Spinal cord (tissue), 10 donors: ENCODE results near the gene PITHD1. TPM values are rescaled to one million over a fixed set of nuclear protein-coding genes. Genes with fewer than 3 reads are reported as not detected.
"Not testable (repeated sequence)": the region's sequence is repeated elsewhere in the genome, so short reads cannot be mapped to it uniquely, and the experiment has no call there.

Experiments
- DNase-seq, 6 donors: peaks; one replicate each; pipeline versions ENCODE4 v3.0.0 to v3.0.0-alpha.2; 2013 to 2015; ENCODE audit warnings: low spot score in 6 of 6, low read depth in 4 of 6
- H3K27ac ChIP-seq: one replicate; pipeline ENCODE4 v1.5.1; 2013; ENCODE audit warnings: low read depth, low read length, control low read depth
- H3K27me3 ChIP-seq: one replicate; pipeline ENCODE4 v1.6.1; 2013; ENCODE audit warnings: low read length; ENCODE audit not compliant: control insufficient read depth, insufficient read depth
- H3K36me3 ChIP-seq: one replicate; pipeline ENCODE4 v1.6.1; 2013; ENCODE audit warnings: low read length; ENCODE audit not compliant: control insufficient read depth, insufficient read depth
- H3K4me1 ChIP-seq: one replicate; pipeline ENCODE4 v1.6.1; 2013; ENCODE audit warnings: low read length; ENCODE audit not compliant: control insufficient read depth, insufficient read depth
- H3K4me3 ChIP-seq: one replicate; pipeline ENCODE4 v1.5.1; 2013; ENCODE audit warnings: low read depth, low read length, control low read depth
- H3K9me3 ChIP-seq: one replicate; pipeline ENCODE4 v1.6.1; 2013; ENCODE audit warnings: low read length; ENCODE audit not compliant: control insufficient read depth, insufficient read depth
- WGBS: methylation state at CpG from one replicate; pipeline ENCODE4 v1.1.5; 2013; ENCODE audit warnings: missing lambda C conversion rate; ENCODE audit not compliant: insufficient coverage; 5-methylcytosine and 5-hydroxymethylcytosine counted together
- polyA plus RNA-seq, 2 donors: library from polyadenylated mRNA; unstranded; fragments of 120-200 nt; gene quantifications; one replicate each; pipeline ENCODE4 v1.2.1, GENCODE V29; 2013; ENCODE audit not compliant: insufficient read length in 2 of 2
- total RNA-seq, 2 donors: library from RNA; depleted of rRNA in 1 of 2; stranded (reverse); fragments of 120-200 nt in 1 of 2; fragments of >200 nt in 1 of 2; gene quantifications; one replicate each; pipeline versions ENCODE4 v1.2.3 to v1.2.4, GENCODE V29; 2013 to 2014
- donor health status: healthy.

The PITHD1 gene
- total and polyA plus RNA-seq, 4 donors, result 86.3 to 137 (median 117) TPM

- not testable (repeated sequence) for DNase-seq, H3K4me3 ChIP-seq, H3K27ac ChIP-seq, H3K9me3 ChIP-seq, H3K27me3 ChIP-seq
- 97% methylated on average over 4 of the region's 7 CpGs for WGBS
- Histone ChIP-seq H3K36me3 (peaks cover 39% of the 10 kb centered on the region), H3K4me1 (peaks cover 30% of the 10 kb centered on the region)
Observed at GRCh38 chr1:23802809-23803342, 24.7 kb downstream of the PITHD1 start.

GRCh38 chr1:23803674-23804073 lies 25.5 kb downstream of the PITHD1 start:
- H3K27me3 ChIP-seq, result no peaks in the 10 kb centered on the region
- H3K36me3 ChIP-seq, result peaks cover 37% of the 10 kb centered on the region
- H3K27ac ChIP-seq, result no peak overlapping the region
- no peaks in the 10 kb centered on the region for H3K9me3 ChIP-seq
- WGBS, result 88% methylated on average over 4 of the region's 5 CpGs
- no peak overlapping the region for H3K4me3 ChIP-seq
- H3K4me1 ChIP-seq, result peaks cover 26% of the 10 kb centered on the region
- no peak for DNase-seq

- H3K27me3 ChIP-seq, result no peaks in the 10 kb centered on the region
- WGBS, result 76% methylated on average over 5 of the region's 7 CpGs
- H3K4me3 ChIP-seq, result no peak overlapping the region
- H3K27ac ChIP-seq, result no peak overlapping the region
- no peak for DNase-seq
- peaks cover 34% of the 10 kb centered on the region for H3K36me3 ChIP-seq
- no peaks in the 10 kb centered on the region for H3K9me3 ChIP-seq
- H3K4me1 ChIP-seq, result peaks cover 20% of the 10 kb centered on the region
Observed at GRCh38 chr1:23804183-23804835, 26.1 kb downstream of the PITHD1 start.

- Histone ChIP-seq H3K4me1 (peaks cover 13% of the 10 kb centered on the region), H3K36me3 (peaks cover 38% of the 10 kb centered on the region), H3K27ac (no peak overlapping the region), H3K9me3 (no peaks in the 10 kb centered on the region), H3K4me3 (no peak overlapping the region), H3K27me3 (no peaks in the 10 kb centered on the region)
- DNase-seq, result no peak
- whole genome bisulfite sequencing, result 97% methylated on average over 2 of the region's 2 CpGs
Observed at GRCh38 chr1:23805025-23805424, 26.8 kb downstream of the PITHD1 start.

- H3K4me1 ChIP-seq, result peaks cover 9% of the 10 kb centered on the region
- DNase-seq, result no peak
- 78% methylated on average over 6 of the region's 6 CpGs for WGBS
- H3K4me3 ChIP-seq, result no peak overlapping the region
- H3K9me3 ChIP-seq, result no peaks in the 10 kb centered on the region
- H3K36me3 ChIP-seq, result peaks cover 42% of the 10 kb centered on the region
- H3K27ac ChIP-seq, result no peak overlapping the region
- H3K27me3 ChIP-seq, result no peaks in the 10 kb centered on the region
Observed at GRCh38 chr1:23806280-23806679, 28.1 kb downstream of the PITHD1 start.

GRCh38 chr1:23807453-23807852 lies 29.2 kb downstream of the PITHD1 start:
- DNase-seq, result no peak
- Histone ChIP-seq H3K36me3 (peaks cover 46% of the 10 kb centered on the region), H3K4me3 (no peak overlapping the region), H3K4me1 (no peaks in the 10 kb centered on the region), H3K27me3 (no peaks in the 10 kb centered on the region), H3K27ac (no peak overlapping the region), H3K9me3 (no peaks in the 10 kb centered on the region)
- 76% methylated on average over 3 of the region's 3 CpGs for WGBS

GRCh38 chr1:23809751-23810171 lies 31.5 kb downstream of the PITHD1 start:
- H3K4me3 ChIP-seq, result no peak overlapping the region
- no peaks in the 10 kb centered on the region for H3K4me1 ChIP-seq
- no peaks in the 10 kb centered on the region for H3K9me3 ChIP-seq
- WGBS, result 27% methylated on average over 6 of the region's 6 CpGs
- peak in 1 of 6 donors; percentile 32 for DNase-seq
- no peaks in the 10 kb centered on the region for H3K27me3 ChIP-seq
- no peak overlapping the region for H3K27ac ChIP-seq
- H3K36me3 ChIP-seq, result peaks cover 42% of the 10 kb centered on the region

GRCh38 chr1:23810818-23811540 lies 32.8 kb downstream of the PITHD1 start:
- H3K4me3 ChIP-seq, result no peak overlapping the region
- H3K9me3 ChIP-seq, result no peaks in the 10 kb centered on the region
- peaks cover 45% of the 10 kb centered on the region for H3K36me3 ChIP-seq
- WGBS, result 55% methylated on average over 3 of the region's 3 CpGs
- no peak for DNase-seq
- no peaks in the 10 kb centered on the region for H3K4me1 ChIP-seq
- H3K27ac ChIP-seq, result no peak overlapping the region
- no peaks in the 10 kb centered on the region for H3K27me3 ChIP-seq

- Histone ChIP-seq H3K4me1 (no peaks in the 10 kb centered on the region), H3K9me3 (no peaks in the 10 kb centered on the region), H3K36me3 (peaks cover 36% of the 10 kb centered on the region), H3K4me3 (no peak overlapping the region), H3K27me3 (no peaks in the 10 kb centered on the region), H3K27ac (no peak overlapping the region)
- WGBS, result 100% methylated on average over 4 of the region's 4 CpGs
- no peak for DNase-seq
Observed at GRCh38 chr1:23814016-23814415, 35.8 kb downstream of the PITHD1 start.

- no peaks in the 10 kb centered on the region for H3K9me3 ChIP-seq
- H3K4me1 ChIP-seq, result no peaks in the 10 kb centered on the region
- H3K4me3 ChIP-seq, result no peak overlapping the region
- 72% methylated on average over 2 of the region's 3 CpGs for WGBS
- no peaks in the 10 kb centered on the region for H3K27me3 ChIP-seq
- no peak overlapping the region for H3K27ac ChIP-seq
- DNase-seq, result no peak
- peaks cover 28% of the 10 kb centered on the region for H3K36me3 ChIP-seq
Observed at GRCh38 chr1:23816361-23816760, 38.1 kb downstream of the PITHD1 start.
